Lower leg skin (tissue), 4 donors: Measurements from ENCODE around the gene CCDC78. TPM values are rescaled to one million over a fixed set of nuclear protein-coding genes. Genes with fewer than 3 reads are reported as not detected.

Experiments
- DNase-seq, 2 donors: peaks; one replicate each; pipeline ENCODE4 v3.0.0-alpha.2; 2019; ENCODE audit warnings: low spot score in 2 of 2
- H3K4me3 ChIP-seq: fragments of 200-600 bp; sonication (generic); 2 replicates; pipeline ENCODE4 v1.5.1; 2017; ENCODE audit warnings: mild to moderate bottlenecking, low read depth; ENCODE audit not compliant: poor library complexity, severe bottlenecking
- POLR2A ChIP-seq, 2 donors: fragments of 450-650 bp; IDR thresholded peaks; one replicate each; pipeline ENCODE4 v1.6.1; 2016 to 2017; ENCODE audit warnings: antibody characterized with exemption in 2 of 2, mild to moderate bottlenecking in 1 of 2, moderate library complexity in 1 of 2
- WGBS, 2 donors: methylation state at CpG; one replicate each; pipeline ENCODE4 v1.1.5; 2018; 5-methylcytosine and 5-hydroxymethylcytosine counted together
- intact Hi-C: fragments of 100-400 bp; cut with DNase I; formaldehyde crosslinking; loops from one replicate; pipeline ENCODE4 v1.15.0; 2023; ENCODE audit warnings: low total_unique reads
- total RNA-seq, 4 donors: library from RNA; depleted of rRNA; stranded (reverse); fragments of >200 nt; gene quantifications; one replicate each; pipeline ENCODE4 v1.1.0, GENCODE V29; 2016
- TF ChIP-seq, protein P1 (sequence below), 3 donors: fragments of 450-650 bp; IDR thresholded peaks; one replicate each; pipeline ENCODE4 v1.5.1; 2016; ENCODE audit warnings: antibody characterized with exemption in 3 of 3, mild to moderate bottlenecking in 3 of 3, moderate library complexity in 2 of 3

CCDC78 gene
- total RNA-seq, 4 donors from 2014 or later, result 0.52 to 0.55 TPM; not detected in 2

DNA sequence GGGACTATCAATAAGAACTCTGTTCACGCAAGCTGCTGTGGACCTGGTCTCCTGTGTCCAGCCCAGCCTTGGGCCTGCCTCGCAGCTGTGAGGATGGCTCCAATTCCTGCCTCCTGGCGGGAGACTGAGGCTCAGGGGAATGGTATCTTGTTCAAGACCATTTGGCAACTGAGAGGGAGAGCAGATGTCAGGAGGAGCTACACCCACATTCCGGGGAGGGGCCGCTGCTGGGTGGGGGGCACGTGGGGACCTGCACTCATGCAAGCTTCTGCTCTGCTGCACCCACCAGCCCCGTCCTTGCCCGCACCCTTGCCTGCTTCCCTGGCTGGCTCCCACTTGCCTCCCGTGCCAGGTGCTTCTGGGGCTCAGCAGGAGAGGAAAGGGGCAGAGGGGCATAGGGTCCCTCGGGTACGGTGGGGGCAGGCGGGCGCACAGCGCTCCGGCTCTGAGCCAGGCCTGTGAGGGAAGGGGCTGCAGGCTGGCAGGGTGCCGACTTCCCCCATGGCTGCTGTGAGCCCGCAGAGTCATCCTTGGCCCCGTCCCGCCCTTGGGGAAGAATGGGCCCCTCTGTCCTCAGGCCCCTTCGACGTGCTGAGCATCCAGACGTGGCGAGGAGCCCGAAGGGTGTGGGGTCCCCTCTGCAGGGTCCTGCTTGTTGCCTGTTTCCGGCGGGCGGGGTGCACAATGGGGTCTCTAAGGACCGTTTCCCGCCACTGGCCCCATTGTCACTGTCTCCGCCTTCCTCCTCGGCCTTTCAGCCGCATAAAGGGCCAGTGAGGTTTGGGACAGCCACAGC, 8.6 kb downstream of the CCDC78 start:
- TF ChIP-seq, protein P1, sequence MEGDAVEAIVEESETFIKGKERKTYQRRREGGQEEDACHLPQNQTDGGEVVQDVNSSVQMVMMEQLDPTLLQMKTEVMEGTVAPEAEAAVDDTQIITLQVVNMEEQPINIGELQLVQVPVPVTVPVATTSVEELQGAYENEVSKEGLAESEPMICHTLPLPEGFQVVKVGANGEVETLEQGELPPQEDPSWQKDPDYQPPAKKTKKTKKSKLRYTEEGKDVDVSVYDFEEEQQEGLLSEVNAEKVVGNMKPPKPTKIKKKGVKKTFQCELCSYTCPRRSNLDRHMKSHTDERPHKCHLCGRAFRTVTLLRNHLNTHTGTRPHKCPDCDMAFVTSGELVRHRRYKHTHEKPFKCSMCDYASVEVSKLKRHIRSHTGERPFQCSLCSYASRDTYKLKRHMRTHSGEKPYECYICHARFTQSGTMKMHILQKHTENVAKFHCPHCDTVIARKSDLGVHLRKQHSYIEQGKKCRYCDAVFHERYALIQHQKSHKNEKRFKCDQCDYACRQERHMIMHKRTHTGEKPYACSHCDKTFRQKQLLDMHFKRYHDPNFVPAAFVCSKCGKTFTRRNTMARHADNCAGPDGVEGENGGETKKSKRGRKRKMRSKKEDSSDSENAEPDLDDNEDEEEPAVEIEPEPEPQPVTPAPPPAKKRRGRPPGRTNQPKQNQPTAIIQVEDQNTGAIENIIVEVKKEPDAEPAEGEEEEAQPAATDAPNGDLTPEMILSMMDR (IDR thresholded peaks at IDR 0.05), result no peak
- TF ChIP-seq POLR2A (IDR thresholded peaks at IDR 0.05), result no peak
- H3K4me3 ChIP-seq, result no peak overlapping the region
- intact Hi-C loops, result loop anchor here (10.0 kb wide), 1 partner anchor 377 kb away; the partner anchor contains the start of gene C1QTNF8
- no peak for DNase-seq
- WGBS, 2 donors, result 64 to 79% methylated on average over 29 to 32 of the region's 32 CpGs

DNA sequence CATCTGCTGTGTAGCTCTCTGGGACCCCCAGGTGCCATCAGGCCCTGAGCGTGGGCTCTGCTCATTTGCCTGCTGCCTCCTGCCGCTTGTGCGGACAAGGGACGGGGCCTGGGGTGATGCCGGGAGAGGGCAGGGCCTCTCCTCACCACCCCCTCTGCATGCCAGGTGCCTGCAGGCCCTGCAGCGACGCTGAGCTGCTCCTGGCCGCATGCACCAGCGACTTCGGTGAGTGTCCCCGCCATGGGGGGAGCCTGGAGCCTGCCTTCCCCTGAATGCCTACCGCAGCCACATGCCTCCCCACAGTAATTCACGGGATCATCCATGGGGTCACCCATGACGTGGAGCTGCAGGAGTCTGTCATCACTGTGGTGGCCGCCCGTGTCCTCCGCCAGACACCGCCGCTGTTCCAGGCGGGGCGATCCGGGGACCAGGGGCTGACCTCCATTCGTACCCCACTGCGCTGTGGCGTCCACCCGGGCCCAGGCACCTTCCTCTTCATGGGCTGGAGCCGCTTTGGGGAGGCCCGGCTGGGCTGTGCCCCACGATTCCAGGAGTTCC, 9.4 kb downstream of the CCDC78 start:
- WGBS, 2 donors, result 77 to 83% methylated on average over 24 to 29 of the region's 29 CpGs
- no peak for DNase-seq
- H3K4me3 ChIP-seq, result no peak overlapping the region
- TF ChIP-seq, protein P1 (IDR thresholded peaks at IDR 0.05), result no peak
- TF ChIP-seq POLR2A (IDR thresholded peaks at IDR 0.05), result no peak
- intact Hi-C loops, result loop anchor here (10.0 kb wide), 1 partner anchor 378 kb away; the partner anchor contains the start of gene C1QTNF8

DNA sequence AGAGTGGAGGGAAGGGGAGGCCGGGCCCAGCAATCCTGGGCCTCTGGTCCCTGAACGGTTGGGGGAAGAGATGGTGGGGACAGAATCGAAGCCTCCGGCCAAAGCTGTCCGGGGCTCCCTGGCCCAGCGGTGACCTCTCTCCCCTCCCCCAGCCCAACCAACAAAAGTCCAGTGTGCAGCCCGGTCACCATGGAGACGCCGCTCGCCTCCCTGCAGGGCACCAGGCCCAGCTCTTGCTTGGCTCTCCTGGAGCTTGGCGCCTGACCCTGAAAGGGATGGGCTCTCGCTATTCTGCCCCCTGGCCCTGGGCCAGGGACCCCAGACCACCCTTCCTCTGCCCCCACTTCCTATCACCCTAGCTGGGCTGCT, 10.1 kb downstream of the CCDC78 start:
- intact Hi-C loops, result loop anchor here (10.0 kb wide), 1 partner anchor 379 kb away; the partner anchor contains the start of gene C1QTNF8
- no peak overlapping the region for H3K4me3 ChIP-seq
- no peak for DNase-seq
- WGBS, 2 donors, result 14 to 27% methylated on average over 6 to 12 of the region's 12 CpGs
- TF ChIP-seq POLR2A (IDR thresholded peaks at IDR 0.05), result no peak
- TF ChIP-seq, protein P1 (IDR thresholded peaks at IDR 0.05), result no peak

DNA sequence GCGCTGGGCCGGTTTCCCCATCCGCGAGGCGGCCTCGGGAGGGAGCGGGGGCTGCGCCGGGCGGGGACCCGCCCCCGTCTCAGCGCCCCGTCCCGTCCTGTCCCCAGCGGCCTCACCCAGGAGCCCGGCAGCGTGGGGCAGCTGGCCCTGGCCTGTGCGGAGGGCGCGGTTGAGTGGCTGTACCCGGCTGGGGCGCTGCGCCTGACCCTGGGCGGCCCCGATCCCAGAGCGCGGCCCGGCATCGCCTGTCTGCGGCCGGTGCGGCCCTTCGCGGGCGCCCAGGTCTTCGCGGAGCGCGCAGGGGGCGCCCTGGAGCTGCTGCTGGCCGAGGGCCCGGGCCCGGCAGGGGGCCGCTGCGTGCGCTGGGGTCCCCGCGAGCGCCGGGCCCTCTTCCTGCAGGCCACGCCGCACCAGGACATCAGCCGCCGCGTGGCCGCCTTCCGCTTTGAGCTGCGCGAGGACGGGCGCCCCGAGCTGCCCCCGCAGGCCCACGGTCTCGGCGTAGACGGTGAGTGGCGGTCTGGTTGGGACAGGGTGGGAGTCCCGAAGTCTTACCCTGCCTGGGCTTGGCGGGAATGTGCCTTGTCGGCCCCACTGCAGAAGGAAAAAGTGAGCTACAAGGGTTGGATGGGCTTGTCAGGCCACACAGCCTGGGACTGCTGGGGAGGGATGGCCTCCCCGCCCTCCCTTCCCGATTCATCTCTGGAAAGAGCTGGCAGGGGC, 10.6 kb downstream of the CCDC78 start:
- intact Hi-C loops, result loop anchor here (10.0 kb wide), 1 partner anchor 379 kb away; the partner anchor contains the start of gene C1QTNF8
- H3K4me3 ChIP-seq, result peak overlapping the region; percentile 29
- TF ChIP-seq, protein P1 (IDR thresholded peaks at IDR 0.05), result no peak
- no peak for TF ChIP-seq POLR2A (IDR thresholded peaks at IDR 0.05)
- DNase-seq, result no peak
- WGBS, 2 donors, result 2 to 8% methylated on average over 2 to 39 of the region's 74 CpGs

DNA sequence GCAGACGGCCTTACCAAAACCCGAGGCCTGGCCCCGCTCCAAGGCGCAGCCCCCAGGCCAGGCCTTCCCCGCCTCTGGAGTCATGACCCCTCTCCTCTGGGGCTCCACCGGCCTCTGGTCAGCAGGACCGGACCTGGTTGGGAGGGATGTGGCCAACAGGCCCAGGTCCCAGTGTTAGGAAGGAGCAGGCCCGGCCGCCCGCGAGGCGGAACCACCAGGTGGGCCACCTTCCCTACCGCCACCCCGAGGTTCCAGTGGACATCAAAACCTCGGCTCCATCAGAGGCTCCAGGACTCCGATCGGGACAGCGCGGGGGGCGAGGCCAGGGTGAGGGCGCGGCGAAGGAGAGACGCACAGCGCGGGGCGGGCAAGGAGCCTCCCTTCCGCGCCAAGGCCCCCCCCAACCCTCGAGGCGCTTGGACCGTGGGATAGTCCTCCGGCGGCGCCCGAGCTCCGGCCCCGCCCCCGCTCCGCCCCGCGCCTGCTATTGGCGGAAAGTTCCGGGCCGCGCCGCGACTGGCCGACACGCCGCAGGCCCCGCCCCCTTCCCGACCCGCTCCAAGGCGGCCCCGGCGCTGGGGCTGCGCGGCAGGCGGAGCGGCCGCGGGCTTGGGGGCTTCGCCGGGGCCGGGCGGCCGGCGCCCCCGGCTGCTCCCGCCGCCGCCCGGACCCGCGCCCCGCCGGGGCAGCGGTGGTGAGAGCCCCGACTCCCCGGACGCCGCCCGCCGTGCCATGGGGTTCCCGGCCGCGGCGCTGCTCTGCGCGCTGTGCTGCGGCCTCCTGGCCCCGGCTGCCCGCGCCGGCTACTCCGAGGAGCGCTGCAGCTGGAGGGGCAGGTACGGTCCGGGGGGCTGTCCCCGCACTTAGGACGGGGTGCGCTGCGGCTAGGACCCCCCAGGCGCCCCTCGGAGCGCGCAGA, 11.4 kb downstream of the CCDC78 start, which contains the start of gene METRN:
Gene METRN, plus strand, starts transcription at position 561 of the 919 bp plus-strand sequence. Its CDS starts 172 bp downstream, at position 733.
- WGBS, 2 donors, result 3 to 7% methylated on average over 18 to 49 of the region's 108 CpGs
- H3K4me3 ChIP-seq, result peak within 1 kb of the TSS; percentile 29
- intact Hi-C loops, result loop anchor here (5.0 to 10.0 kb wide), 2 partner anchors 67 to 380 kb away; partner anchors contain the start of gene C1QTNF8
- peak; percentile 81 to 98 for DNase-seq
- no peak for TF ChIP-seq POLR2A (IDR thresholded peaks at IDR 0.05)
- TF ChIP-seq, protein P1 (IDR thresholded peaks at IDR 0.05), result no peak
